GM23338 (cell line): ENCODE data around the gene NCF4. TPM values are rescaled to one million over a fixed set of nuclear protein-coding genes. Genes with fewer than 3 reads are reported as not detected.

Experiments used
- ATAC-seq: fragments of 200-7000 bp; cut with Tn5 transposase; 3 replicates; pipeline ENCODE4 v1.9.1; 2020
- DNase-seq: peaks from one replicate; pipeline ENCODE4 v3.0.0-alpha.2; 2015; ENCODE audit warnings: low spot score
- H2AFZ ChIP-seq: fragments of 200-600 bp; sonication (generic); 2 replicates; pipeline ENCODE4 v1.8.0; 2016; ENCODE audit warnings: antibody characterized with exemption, mild to moderate bottlenecking, moderate library complexity
- H3F3A ChIP-seq: fragments of 200-600 bp; sonication (generic); replicated peaks from 2 replicates; pipeline ENCODE4 v1.8.0; 2017; ENCODE audit warnings: antibody characterized with exemption, mixed run types, low read depth
- H3K27ac ChIP-seq: fragments of 200-600 bp; sonication (generic); 2 replicates; pipeline ENCODE4 v1.6.1; 2016; ENCODE audit warnings: low read depth
- H3K27me3 ChIP-seq: fragments of 200-600 bp; sonication (generic); 2 replicates; pipeline ENCODE4 v1.8.0; 2016; ENCODE audit warnings: mild to moderate bottlenecking, mixed run types, moderate library complexity; ENCODE audit not compliant: insufficient read depth
- H3K36me3 ChIP-seq: fragments of 200-600 bp; sonication (generic); 2 replicates; pipeline ENCODE4 v1.8.0; 2016; ENCODE audit warnings: mild to moderate bottlenecking; ENCODE audit not compliant: insufficient read depth
- H3K4me1 ChIP-seq: fragments of 200-600 bp; sonication (generic); 2 replicates; pipeline ENCODE4 v1.8.0; 2016; ENCODE audit warnings: mild to moderate bottlenecking, moderate library complexity; ENCODE audit not compliant: insufficient read depth
- H3K4me2 ChIP-seq: fragments of 200-600 bp; sonication (generic); 2 replicates; pipeline ENCODE4 v1.7.1; 2017; ENCODE audit warnings: mixed run types
- H3K4me3 ChIP-seq: fragments of 200-600 bp; sonication (generic); 2 replicates; pipeline ENCODE4 v1.6.1; 2016; ENCODE audit warnings: mixed run types
- H3K79me2 ChIP-seq: fragments of 200-600 bp; sonication (generic); replicated peaks from 2 replicates; pipeline ENCODE4 v1.8.0; 2017; ENCODE audit warnings: mild to moderate bottlenecking; ENCODE audit not compliant: insufficient read depth
- H3K9me2 ChIP-seq: fragments of 200-600 bp; sonication (generic); 2 replicates; pipeline ENCODE4 v1.8.0; 2017; ENCODE audit not compliant: insufficient read depth
- H4K20me1 ChIP-seq: fragments of 200-600 bp; sonication (generic); replicated peaks from 2 replicates; pipeline ENCODE4 v1.8.0; 2017; ENCODE audit warnings: mild to moderate bottlenecking; ENCODE audit not compliant: insufficient read depth
- H3K27ac Mint-ChIP-seq: 2 replicates; pipeline ENCODE4 v1.8.0; 2020; ENCODE audit warnings: inconsistent platforms, mild to moderate bottlenecking, moderate library complexity, mixed read lengths
- H3K27me3 Mint-ChIP-seq: 3 replicates; pipeline ENCODE4 v1.8.0; 2022; ENCODE audit warnings: low read depth, mild to moderate bottlenecking, moderate library complexity, mixed read lengths, inconsistent platforms; ENCODE audit not compliant: insufficient read depth, poor library complexity
- H3K36me3 Mint-ChIP-seq: 3 replicates; pipeline ENCODE4 v1.8.0; 2021; ENCODE audit warnings: low read depth, mild to moderate bottlenecking, inconsistent platforms, moderate library complexity, mixed read lengths
- H3K4me1 Mint-ChIP-seq: 3 replicates; pipeline ENCODE4 v1.8.0; 2020; ENCODE audit warnings: mild to moderate bottlenecking, inconsistent platforms, mixed read lengths
- H3K4me3 Mint-ChIP-seq: 3 replicates; pipeline ENCODE4 v1.8.0; 2021; ENCODE audit warnings: moderate library complexity, mild to moderate bottlenecking, inconsistent platforms, mixed read lengths
- H3K9me3 Mint-ChIP-seq: 3 replicates; pipeline ENCODE4 v1.8.0; 2020; ENCODE audit warnings: moderate library complexity, mild to moderate bottlenecking, inconsistent platforms, mixed read lengths
- CREB1 ChIP-seq: fragments of 250-450 bp; sonication (Bioruptor Pico); IDR thresholded peaks from 2 replicates; pipeline ENCODE4 v1.5.0; 2020; ENCODE audit warnings: low read depth, mild to moderate bottlenecking, moderate library complexity
- EZH2 ChIP-seq: fragments of 200-600 bp; sonication (generic); IDR thresholded peaks from one replicate; pipeline ENCODE4 v1.8.0; 2017; ENCODE audit warnings: antibody characterized with exemption, mild to moderate bottlenecking, low read depth; ENCODE audit not compliant: unreplicated experiment
- EZH2phosphoT487 ChIP-seq: fragments of 200-600 bp; sonication (generic); IDR thresholded peaks from one replicate; pipeline ENCODE4 v1.8.1; 2018; ENCODE audit warnings: antibody characterized with exemption; ENCODE audit not compliant: unreplicated experiment
- JUNB ChIP-seq: IDR thresholded peaks from one replicate; pipeline ENCODE4 v1.6.1; 2016; ENCODE audit warnings: antibody characterized with exemption; ENCODE audit not compliant: unreplicated experiment
- NANOG ChIP-seq: IDR thresholded peaks from 2 replicates; pipeline ENCODE4 v1.6.1; 2016; ENCODE audit warnings: antibody characterized with exemption, borderline replicate concordance
- POLR2AphosphoS5 ChIP-seq: IDR thresholded peaks from 2 replicates; pipeline ENCODE4 v1.6.1; 2016; ENCODE audit warnings: antibody characterized with exemption, low read depth
- STAT1 ChIP-seq: IDR thresholded peaks from one replicate; pipeline ENCODE4 v1.6.1; 2016; ENCODE audit warnings: antibody characterized with exemption; ENCODE audit not compliant: unreplicated experiment
- ZNF114 ChIP-seq: fragments of 250-450 bp; sonication (Bioruptor Pico); IDR thresholded peaks from 2 replicates; pipeline ENCODE4 v1.5.0; 2020; ENCODE audit warnings: mild to moderate bottlenecking, moderate library complexity
- ZNF331 ChIP-seq: fragments of 250-450 bp; sonication (Bioruptor Pico); IDR thresholded peaks from 2 replicates; pipeline ENCODE4 v1.5.0; 2020; ENCODE audit warnings: low read depth, mild to moderate bottlenecking, moderate library complexity
- polyA plus RNA-seq: library from polyadenylated mRNA; unstranded; fragments of >200 nt; fragmentation: Nextera tagmentation; extraction: Ambion mirVana; gene quantifications from 2 replicates; pipeline ENCODE4 v1.2.1, GENCODE V29; 2016
- total RNA-seq: library from RNA; depleted of rRNA; stranded (reverse); fragments of >200 nt; shearing (Covaris generic); gene quantifications from 2 replicates; pipeline ENCODE4 v1.2.3, GENCODE V29; 2014
- TF ChIP-seq, protein P1 (sequence below), 2 experiments: fragments of 200-600 bp in 1 of 2; sonication (generic) in 1 of 2; conservative IDR thresholded peaks; 2 replicates each; pipeline versions ENCODE4 v1.5.1 to v1.6.1; 2016 to 2017; ENCODE audit warnings: antibody characterized with exemption in 2 of 2, low read depth in 2 of 2, mild to moderate bottlenecking in 2 of 2, moderate library complexity in 1 of 2
- TF ChIP-seq, protein P2 (sequence below): IDR thresholded peaks from 2 replicates; pipeline ENCODE4 v1.6.1; 2016; ENCODE audit warnings: antibody characterized with exemption
- TF ChIP-seq, protein P3 (sequence below): IDR thresholded peaks from one replicate; pipeline ENCODE4 v1.6.1; 2018; ENCODE audit warnings: antibody characterized with exemption; ENCODE audit not compliant: unreplicated experiment

Gene NCF4
- total and polyA plus RNA-seq, 2 experiments from 2014 or later, result not detected

DNA sequence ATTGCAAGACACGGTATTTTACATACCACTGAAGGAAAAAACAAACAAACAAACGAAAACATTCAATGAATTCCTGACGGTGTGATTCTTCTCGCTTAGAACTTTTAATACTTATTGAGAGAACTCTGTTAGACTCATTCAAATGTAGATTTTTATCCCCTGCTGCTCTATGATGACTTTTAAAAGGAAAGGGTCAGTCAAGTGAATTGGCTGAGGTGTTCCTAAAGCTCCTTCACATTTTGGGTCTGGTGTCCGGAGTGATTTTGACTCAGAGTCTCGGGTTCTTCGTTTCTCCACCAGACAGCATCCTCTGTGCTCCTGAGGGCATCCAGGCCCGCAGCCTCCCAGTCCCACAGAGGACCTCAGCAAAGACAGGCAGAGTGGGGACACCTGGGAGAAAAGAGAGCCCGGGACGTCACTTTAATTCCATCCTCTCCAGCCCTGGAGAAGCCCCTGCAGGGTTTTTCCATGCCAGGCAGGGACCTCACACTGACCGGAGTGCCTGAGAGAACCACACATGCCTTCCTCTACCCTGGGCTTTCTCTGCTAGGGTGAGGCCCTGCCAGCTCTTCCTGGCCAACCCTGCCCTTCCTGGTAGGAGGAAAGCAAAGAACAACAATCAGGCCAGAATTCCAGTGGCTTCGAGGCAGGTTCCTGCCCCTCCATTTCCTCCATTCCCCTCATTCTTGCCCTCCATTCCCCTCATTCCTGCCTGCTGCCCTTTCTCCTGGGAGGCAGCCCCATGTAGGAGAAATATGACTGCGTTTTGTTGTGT is 51.3 kb downstream of the NCF4 start:
- H3K36me3 ChIP-seq, result no peaks in the 10 kb centered on the region
- TF ChIP-seq NANOG (peak; percentile 73; the same call in 1 of the 2 replicates), JUNB (no peak), ZNF114 (CRISPR knock-in tag) (no peak)
- ATAC-seq (peak; percentile 82), DNase-seq (peak; percentile 84)
- no peak overlapping the region for H2AFZ ChIP-seq
- no peaks in the 10 kb centered on the region for H4K20me1 ChIP-seq
- H3K27ac Mint-ChIP-seq, result no peak overlapping the region
- H3K27me3 ChIP-seq, result peaks cover 41% of the 10 kb centered on the region
- peaks cover 41% of the 10 kb centered on the region for H3K27me3 Mint-ChIP-seq
- no peaks in the 10 kb centered on the region for H3K79me2 ChIP-seq
- H3K4me1 ChIP-seq, result peaks cover 13% of the 10 kb centered on the region
- peak overlapping the region; percentile 37 for H3K4me3 Mint-ChIP-seq
- no peak overlapping the region; the same call in 1 of the 2 replicates for H3K4me3 ChIP-seq
- H3K9me3 Mint-ChIP-seq, result no peaks in the 10 kb centered on the region
- H3K4me1 Mint-ChIP-seq, result peaks cover 29% of the 10 kb centered on the region
- no peaks in the 10 kb centered on the region for H3K36me3 Mint-ChIP-seq
- H3K27ac ChIP-seq, result no peak overlapping the region
- H3K4me2 ChIP-seq, result peak overlapping the region; percentile 37
- no peaks in the 10 kb centered on the region for H3K9me2 ChIP-seq
- H3F3A ChIP-seq, result no peaks in the 10 kb centered on the region

DNA sequence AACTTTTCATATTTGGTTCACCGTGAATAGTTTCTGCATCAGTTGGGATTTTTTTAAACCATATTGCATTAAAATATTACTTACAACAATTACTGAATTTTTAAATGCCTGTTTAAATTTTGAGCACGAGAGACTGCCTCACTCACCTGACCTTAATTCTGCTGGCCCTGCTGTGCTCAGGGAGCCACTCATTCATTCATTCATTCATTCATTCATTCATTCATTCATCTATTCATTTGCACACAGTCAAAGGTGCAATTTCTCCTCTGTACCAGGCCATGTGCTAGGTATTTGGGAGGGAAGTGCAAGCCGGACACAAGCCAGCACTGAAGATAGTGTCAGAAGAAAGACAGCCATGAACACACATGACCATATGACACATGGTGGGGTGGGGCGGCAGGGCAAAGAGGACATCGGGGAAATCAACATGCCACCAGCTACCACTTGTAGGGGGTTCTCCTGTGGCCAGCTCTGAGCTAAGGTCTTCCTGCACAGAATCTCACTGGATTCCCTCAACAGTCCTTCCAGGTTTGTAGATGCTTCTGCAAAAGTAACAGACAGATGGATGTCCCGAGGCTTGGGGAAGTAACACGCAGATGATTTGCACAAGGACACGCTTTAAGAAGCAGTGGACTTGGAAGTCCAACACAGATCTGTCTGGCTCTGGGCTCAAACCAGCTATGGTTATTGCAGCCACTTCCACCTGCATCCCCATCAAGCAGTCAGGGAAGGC is 52.1 kb downstream of the NCF4 start:
- Histone ChIP-seq H3K4me2 (peak overlapping the region; percentile 37), H3K27ac (no peak overlapping the region), H3K36me3 (no peaks in the 10 kb centered on the region), H4K20me1 (no peaks in the 10 kb centered on the region), H3K79me2 (no peaks in the 10 kb centered on the region), H2AFZ (no peak overlapping the region), H3K27me3 (peaks cover 41% of the 10 kb centered on the region), H3K4me1 (peaks cover 13% of the 10 kb centered on the region), H3F3A (no peaks in the 10 kb centered on the region), H3K4me3 (no peak overlapping the region), H3K9me2 (no peaks in the 10 kb centered on the region)
- H3K4me1 Mint-ChIP-seq, result peaks cover 29% of the 10 kb centered on the region
- peak overlapping the region; percentile 37 for H3K4me3 Mint-ChIP-seq
- H3K36me3 Mint-ChIP-seq, result no peaks in the 10 kb centered on the region
- no peaks in the 10 kb centered on the region for H3K9me3 Mint-ChIP-seq
- no peak overlapping the region for H3K27ac Mint-ChIP-seq
- DNase-seq, result no peak
- H3K27me3 Mint-ChIP-seq, result peaks cover 38% of the 10 kb centered on the region
- ATAC-seq, result no peak
- no peak for TF ChIP-seq EZH2
- TF ChIP-seq, protein P1, sequence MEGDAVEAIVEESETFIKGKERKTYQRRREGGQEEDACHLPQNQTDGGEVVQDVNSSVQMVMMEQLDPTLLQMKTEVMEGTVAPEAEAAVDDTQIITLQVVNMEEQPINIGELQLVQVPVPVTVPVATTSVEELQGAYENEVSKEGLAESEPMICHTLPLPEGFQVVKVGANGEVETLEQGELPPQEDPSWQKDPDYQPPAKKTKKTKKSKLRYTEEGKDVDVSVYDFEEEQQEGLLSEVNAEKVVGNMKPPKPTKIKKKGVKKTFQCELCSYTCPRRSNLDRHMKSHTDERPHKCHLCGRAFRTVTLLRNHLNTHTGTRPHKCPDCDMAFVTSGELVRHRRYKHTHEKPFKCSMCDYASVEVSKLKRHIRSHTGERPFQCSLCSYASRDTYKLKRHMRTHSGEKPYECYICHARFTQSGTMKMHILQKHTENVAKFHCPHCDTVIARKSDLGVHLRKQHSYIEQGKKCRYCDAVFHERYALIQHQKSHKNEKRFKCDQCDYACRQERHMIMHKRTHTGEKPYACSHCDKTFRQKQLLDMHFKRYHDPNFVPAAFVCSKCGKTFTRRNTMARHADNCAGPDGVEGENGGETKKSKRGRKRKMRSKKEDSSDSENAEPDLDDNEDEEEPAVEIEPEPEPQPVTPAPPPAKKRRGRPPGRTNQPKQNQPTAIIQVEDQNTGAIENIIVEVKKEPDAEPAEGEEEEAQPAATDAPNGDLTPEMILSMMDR (conservative IDR thresholded peaks at IDR 0.05; ENCODE audit: low read depth in 2 of 2), result no peak
- TF ChIP-seq ZNF331 (CRISPR knock-in tag), result no peak
- TF ChIP-seq NANOG, result no peak
- TF ChIP-seq ZNF114 (CRISPR knock-in tag), result no peak
- TF ChIP-seq STAT1, result no peak
- TF ChIP-seq POLR2AphosphoS5, result no peak
- no peak for TF ChIP-seq CREB1 (CRISPR knock-in tag)
- TF ChIP-seq, protein P2, sequence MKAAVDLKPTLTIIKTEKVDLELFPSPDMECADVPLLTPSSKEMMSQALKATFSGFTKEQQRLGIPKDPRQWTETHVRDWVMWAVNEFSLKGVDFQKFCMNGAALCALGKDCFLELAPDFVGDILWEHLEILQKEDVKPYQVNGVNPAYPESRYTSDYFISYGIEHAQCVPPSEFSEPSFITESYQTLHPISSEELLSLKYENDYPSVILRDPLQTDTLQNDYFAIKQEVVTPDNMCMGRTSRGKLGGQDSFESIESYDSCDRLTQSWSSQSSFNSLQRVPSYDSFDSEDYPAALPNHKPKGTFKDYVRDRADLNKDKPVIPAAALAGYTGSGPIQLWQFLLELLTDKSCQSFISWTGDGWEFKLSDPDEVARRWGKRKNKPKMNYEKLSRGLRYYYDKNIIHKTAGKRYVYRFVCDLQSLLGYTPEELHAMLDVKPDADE, result no peak
- no peak for TF ChIP-seq EZH2phosphoT487
- TF ChIP-seq, protein P3, sequence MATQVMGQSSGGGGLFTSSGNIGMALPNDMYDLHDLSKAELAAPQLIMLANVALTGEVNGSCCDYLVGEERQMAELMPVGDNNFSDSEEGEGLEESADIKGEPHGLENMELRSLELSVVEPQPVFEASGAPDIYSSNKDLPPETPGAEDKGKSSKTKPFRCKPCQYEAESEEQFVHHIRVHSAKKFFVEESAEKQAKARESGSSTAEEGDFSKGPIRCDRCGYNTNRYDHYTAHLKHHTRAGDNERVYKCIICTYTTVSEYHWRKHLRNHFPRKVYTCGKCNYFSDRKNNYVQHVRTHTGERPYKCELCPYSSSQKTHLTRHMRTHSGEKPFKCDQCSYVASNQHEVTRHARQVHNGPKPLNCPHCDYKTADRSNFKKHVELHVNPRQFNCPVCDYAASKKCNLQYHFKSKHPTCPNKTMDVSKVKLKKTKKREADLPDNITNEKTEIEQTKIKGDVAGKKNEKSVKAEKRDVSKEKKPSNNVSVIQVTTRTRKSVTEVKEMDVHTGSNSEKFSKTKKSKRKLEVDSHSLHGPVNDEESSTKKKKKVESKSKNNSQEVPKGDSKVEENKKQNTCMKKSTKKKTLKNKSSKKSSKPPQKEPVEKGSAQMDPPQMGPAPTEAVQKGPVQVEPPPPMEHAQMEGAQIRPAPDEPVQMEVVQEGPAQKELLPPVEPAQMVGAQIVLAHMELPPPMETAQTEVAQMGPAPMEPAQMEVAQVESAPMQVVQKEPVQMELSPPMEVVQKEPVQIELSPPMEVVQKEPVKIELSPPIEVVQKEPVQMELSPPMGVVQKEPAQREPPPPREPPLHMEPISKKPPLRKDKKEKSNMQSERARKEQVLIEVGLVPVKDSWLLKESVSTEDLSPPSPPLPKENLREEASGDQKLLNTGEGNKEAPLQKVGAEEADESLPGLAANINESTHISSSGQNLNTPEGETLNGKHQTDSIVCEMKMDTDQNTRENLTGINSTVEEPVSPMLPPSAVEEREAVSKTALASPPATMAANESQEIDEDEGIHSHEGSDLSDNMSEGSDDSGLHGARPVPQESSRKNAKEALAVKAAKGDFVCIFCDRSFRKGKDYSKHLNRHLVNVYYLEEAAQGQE, result no peak
- TF ChIP-seq JUNB, result no peak
